Neural cell (in vitro differentiated cells): Measurements from ENCODE around the gene UNC93B1. TPM values are rescaled to one million over a fixed set of nuclear protein-coding genes. Genes with fewer than 3 reads are reported as not detected.

Experiments
- H2AFZ ChIP-seq: fragments of 200-600, 300-800 bp; sonication (generic), shearing (Covaris generic); 2 replicates; pipeline ENCODE4 v1.6.0; 2014; ENCODE audit warnings: low read depth, mild to moderate bottlenecking, antibody characterized with exemption, low read length, moderate library complexity
- H3F3A ChIP-seq: fragments of 200-600 bp; shearing (Covaris generic); 2 replicates; pipeline ENCODE4 v1.6.1; 2016; ENCODE audit warnings: mild to moderate bottlenecking, moderate library complexity, mixed read lengths, antibody characterized with exemption, low read length; ENCODE audit not compliant: insufficient read depth, poor library complexity, severe bottlenecking
- H3K27ac ChIP-seq: fragments of 200-600, 300-800 bp; sonication (generic), shearing (Covaris generic); 2 replicates; pipeline ENCODE4 v1.5.1; 2014; ENCODE audit warnings: mild to moderate bottlenecking, low read length, moderate library complexity
- H3K27me3 ChIP-seq: fragments of 300-800, 200-600 bp; sonication (generic), shearing (Covaris generic); 2 replicates; pipeline ENCODE4 v1.6.0; 2014; ENCODE audit warnings: mild to moderate bottlenecking, low read depth, low read length, moderate library complexity; ENCODE audit not compliant: insufficient read depth
- H3K36me3 ChIP-seq: fragments of 300-800, 200-600 bp; sonication (generic), shearing (Covaris generic); 2 replicates; pipeline ENCODE4 v1.5.1; 2014; ENCODE audit warnings: mild to moderate bottlenecking, antibody characterized with exemption, low read length, moderate library complexity; ENCODE audit not compliant: insufficient read depth
- H3K4me2 ChIP-seq: fragments of 300-800, 200-600 bp; sonication (generic), shearing (Covaris generic); 2 replicates; pipeline ENCODE4 v1.6.0; 2014; ENCODE audit warnings: mild to moderate bottlenecking, low read length
- H3K4me3 ChIP-seq: fragments of 300-800, 200-600 bp; sonication (generic), shearing (Covaris generic); 2 replicates; pipeline ENCODE4 v1.5.1; 2014; ENCODE audit warnings: mild to moderate bottlenecking, low read length, moderate library complexity
- H3K79me2 ChIP-seq: fragments of 200-600 bp; shearing (Covaris generic); replicated peaks from 2 replicates; pipeline ENCODE4 v1.6.0; 2014; ENCODE audit warnings: mild to moderate bottlenecking, low read length, moderate library complexity; ENCODE audit not compliant: insufficient read depth
- H3K9ac ChIP-seq: fragments of 300-800, 200-600 bp; sonication (generic), shearing (Covaris generic); 2 replicates; pipeline ENCODE4 v1.6.1; 2016; ENCODE audit warnings: mild to moderate bottlenecking, low read length, mixed read lengths
- H3K9me2 ChIP-seq: fragments of 200-600 bp; shearing (Covaris generic); 2 replicates; pipeline ENCODE4 v1.6.1; 2016; ENCODE audit warnings: mild to moderate bottlenecking, low read length, mixed read lengths; ENCODE audit not compliant: insufficient read depth
- H3K9me3 ChIP-seq: fragments of 200-600, 300-800 bp; sonication (generic), shearing (Covaris generic); 2 replicates; pipeline ENCODE4 v1.6.1; 2016; ENCODE audit warnings: mild to moderate bottlenecking, mixed run types, low read length, moderate library complexity, mixed read lengths
- H4K20me1 ChIP-seq: fragments of 200-600 bp; shearing (Covaris generic); 2 replicates; pipeline ENCODE4 v1.6.1; 2016; ENCODE audit warnings: mild to moderate bottlenecking, mixed run types; ENCODE audit not compliant: insufficient read depth
- CTCF ChIP-seq: fragments of 450-650 bp; IDR thresholded peaks from 2 replicates; pipeline ENCODE4 v1.5.1; 2014; ENCODE audit warnings: antibody characterized with exemption, mild to moderate bottlenecking, moderate library complexity; ENCODE audit not compliant: poor library complexity, severe bottlenecking
- EP300 ChIP-seq: fragments of 450-650 bp; conservative IDR thresholded peaks from 2 replicates; pipeline ENCODE4 v1.6.1; 2014; ENCODE audit warnings: antibody characterized with exemption, mild to moderate bottlenecking, moderate library complexity; ENCODE audit not compliant: poor library complexity, severe bottlenecking
- EZH2 ChIP-seq: fragments of 200-600, 300-800 bp; shearing (Covaris generic), sonication (generic); IDR thresholded peaks from 2 replicates; pipeline ENCODE4 v1.6.1; 2014; ENCODE audit warnings: antibody characterized with exemption, low read length, borderline replicate concordance, mild to moderate bottlenecking; ENCODE audit not compliant: insufficient read depth, poor library complexity, severe bottlenecking
- MXI1 ChIP-seq: fragments of 450-650 bp; conservative IDR thresholded peaks from 2 replicates; pipeline ENCODE4 v1.6.1; 2014; ENCODE audit warnings: antibody characterized with exemption, mild to moderate bottlenecking; ENCODE audit not compliant: poor library complexity, severe bottlenecking
- POLR2AphosphoS5 ChIP-seq: IDR thresholded peaks from 2 replicates; pipeline ENCODE4 v1.6.1; 2012
- RAD21 ChIP-seq: fragments of 450-650 bp; conservative IDR thresholded peaks from 2 replicates; pipeline ENCODE4 v1.6.1; 2014; ENCODE audit warnings: antibody characterized with exemption, mild to moderate bottlenecking, moderate library complexity
- SMC3 ChIP-seq: fragments of 450-650 bp; conservative IDR thresholded peaks from 2 replicates; pipeline ENCODE4 v1.6.1; 2014; ENCODE audit warnings: antibody characterized with exemption, mild to moderate bottlenecking, moderate library complexity; ENCODE audit not compliant: poor library complexity
- TAF1 ChIP-seq: IDR thresholded peaks from 2 replicates; pipeline ENCODE4 v1.6.1; 2012; ENCODE audit warnings: low read depth
- polyA plus RNA-seq: library from polyadenylated mRNA; depleted of rRNA; stranded (reverse); fragments of >200 nt; gene quantifications from 2 replicates; pipeline ENCODE4 v1.2.3, GENCODE V29; 2014

UNC93B1 gene
- polyA plus RNA-seq, 1 donor from 2014 or later, result 0.19 TPM

GRCh38 chr11:68017980-68018729 lies 14.3 kb upstream of the UNC93B1 start:
- Histone ChIP-seq H3K27me3 (no peaks in the 10 kb centered on the region), H3K27ac (no peak overlapping the region), H3K79me2 (no peaks in the 10 kb centered on the region), H3F3A (no peaks in the 10 kb centered on the region), H3K36me3 (no peaks in the 10 kb centered on the region), H3K9me3 (no peaks in the 10 kb centered on the region), H3K4me3 (no peak overlapping the region), H3K9ac (no peak overlapping the region), H2AFZ (no peak overlapping the region), H4K20me1 (no peaks in the 10 kb centered on the region), H3K9me2 (no peaks in the 10 kb centered on the region), H3K4me2 (no peak overlapping the region)
- TF ChIP-seq EP300, result no peak
- TF ChIP-seq TAF1, result no peak
- TF ChIP-seq EZH2, result no peak
- no peak for TF ChIP-seq CTCF
- no peak for TF ChIP-seq SMC3
- no peak for TF ChIP-seq RAD21
- no peak for TF ChIP-seq MXI1
- TF ChIP-seq POLR2AphosphoS5, result no peak

GRCh38 chr11:68016904-68017817 lies 13.3 kb upstream of the UNC93B1 start:
- H3K4me2 ChIP-seq, result no peak overlapping the region
- no peak overlapping the region for H2AFZ ChIP-seq
- H3K9me3 ChIP-seq, result no peaks in the 10 kb centered on the region
- TF ChIP-seq CTCF, result no peak
- no peak overlapping the region for H3K4me3 ChIP-seq
- H3K36me3 ChIP-seq, result no peaks in the 10 kb centered on the region
- H3K79me2 ChIP-seq, result no peaks in the 10 kb centered on the region
- H3K27me3 ChIP-seq, result no peaks in the 10 kb centered on the region
- H4K20me1 ChIP-seq, result no peaks in the 10 kb centered on the region
- no peak overlapping the region for H3K27ac ChIP-seq
- no peaks in the 10 kb centered on the region for H3K9me2 ChIP-seq
- no peak overlapping the region for H3K9ac ChIP-seq
- no peaks in the 10 kb centered on the region for H3F3A ChIP-seq
